A549 treated with dexamethasone at 1 μM for 4 hours (cell line): ENCODE measurements around the gene IFT27. TPM values are rescaled to one million over a fixed set of nuclear protein-coding genes. Genes with fewer than 3 reads are reported as not detected.

Experiments
- total RNA-seq: library from RNA; stranded (reverse); fragments of 200-300 nt; extraction: Qiagen RNA extraction; gene quantifications from 5 replicates; pipeline ENCODE4 v1.2.3, GENCODE V29; 2022

The IFT27 gene
- total RNA-seq: 13.5 to 20.5 TPM (median 19.4 TPM) in 5 replicates

GRCh38 chr22:36775964-36776669 lies at the start of gene IFT27:
Gene IFT27, minus strand, starts transcription at chr22:36776119. Its CDS starts 412 bp downstream, at chr22:36775707.

GRCh38 chr22:36816636-36817524 lies 41.0 kb upstream of the IFT27 start, which contains the start of gene PVALB:
Gene PVALB, minus strand, starts transcription at chr22:36817035. Its CDS starts 30 bp downstream, at chr22:36817005.

Other genes with a start within 250 kb of the IFT27 start
- 156 to 181 TPM (median 158 TPM) in 5 replicates for gene EIF3D, start 247.0 kb downstream of the IFT27 start, total RNA-seq
- not detected in 5 replicates for gene CACNG2, start 72.4 kb downstream of the IFT27 start, total RNA-seq
- not detected in 5 replicates for gene PVALB, start 40.9 kb upstream of the IFT27 start, total RNA-seq
- gene NCF4, start 84.9 kb upstream of the IFT27 start, total RNA-seq: 0.11 to 0.13 TPM in 2 of 5 replicates, not detected in the others
- gene CSF2RB, start 137.5 kb upstream of the IFT27 start, total RNA-seq: 0.01 TPM in 1 of 5 replicates, not detected in the others
- gene TST, start 243.3 kb upstream of the IFT27 start, total RNA-seq: 43.7 to 52.8 TPM (median 48.8 TPM) in 5 replicates
- 44.5 to 72.8 TPM (median 66.2 TPM) in 5 replicates for gene MPST, start 243.6 kb upstream of the IFT27 start, total RNA-seq